H1 (cell line): ENCODE measurements around the gene EGR2. TPM values are rescaled to one million over a fixed set of nuclear protein-coding genes. Genes with fewer than 3 reads are reported as not detected.
A peak's percentile ranks its signal among the peaks of the same experiment; 100 is the strongest.

ENCODE experiments used
- CEBPB ChIP-seq: IDR thresholded peaks from 2 replicates; pipeline ENCODE4 v1.6.1; 2012; ENCODE audit warnings: low read depth, low read length
- EP300 ChIP-seq, 2 experiments: IDR thresholded peaks; 1 replicate in 1 of 2; 2 replicates in 1 of 2; pipeline ENCODE4 v1.6.1; 2011 to 2012; ENCODE audit warnings: low read depth in 2 of 2, low read length in 2 of 2, mild to moderate bottlenecking in 2 of 2, borderline replicate concordance in 1 of 2, inconsistent platforms in 1 of 2, moderate library complexity in 1 of 2
- KDM4A ChIP-seq: IDR thresholded peaks from one replicate; pipeline ENCODE4 v1.7.1; 2012; ENCODE audit warnings: low read depth, mild to moderate bottlenecking, moderate library complexity, low read length, inconsistent platforms; ENCODE audit not compliant: severe bottlenecking
- PHF8 ChIP-seq: fragments of 200-600 bp; sonication (generic); conservative IDR thresholded peaks from 2 replicates; pipeline ENCODE4 v1.7.1; 2012; ENCODE audit warnings: low read depth, mild to moderate bottlenecking, inconsistent platforms, low read length, moderate library complexity
- POLR2A ChIP-seq, 2 experiments: IDR thresholded peaks; 1 replicate in 1 of 2; 2 replicates in 1 of 2; pipeline ENCODE4 v1.6.1; 2011; ENCODE audit warnings: low read depth in 2 of 2, low read length in 2 of 2, mild to moderate bottlenecking in 2 of 2; ENCODE audit errors: control extremely low read depth in 1 of 2
- SIN3A ChIP-seq, 2 experiments: IDR thresholded peaks in 1 of 2; conservative IDR thresholded peaks in 1 of 2; 2 replicates each; pipeline ENCODE4 v1.6.1; 2011 to 2012; ENCODE audit warnings: low read length in 2 of 2, improper control_type of control experiment in 1 of 2, low read depth in 1 of 2, mild to moderate bottlenecking in 1 of 2
- SIRT6 ChIP-seq: IDR thresholded peaks from one replicate; pipeline ENCODE4 v1.7.1; 2012; ENCODE audit warnings: low read length, inconsistent platforms
- TEAD4 ChIP-seq: IDR thresholded peaks from 2 replicates; pipeline ENCODE4 v1.6.1; 2012; ENCODE audit warnings: low read depth, low read length, inconsistent platforms, mixed read lengths
- polyA plus RNA-seq, 7 experiments: library from polyadenylated mRNA; depleted of rRNA in 3 of 7; stranded (reverse) in 5 of 7; unstranded in 2 of 7; fragments of >200 nt in 5 of 7; fragments of 200-250 nt in 2 of 7; gene quantifications; 1 replicate in 5 of 7; 2 replicates in 1 of 7; 4 replicates in 1 of 7; pipeline versions ENCODE4 v1.2.1 to v1.2.3, GENCODE V29; 2011 to 2013; ENCODE audit warnings: missing spikeins in 2 of 7, mixed read lengths in 2 of 7
- total RNA-seq: library from RNA; stranded (reverse); fragmentation: NEBNext Ultra II Directional; extraction: Animal tissue kit (Norgen Biotek cat#: 25700); gene quantifications from 2 replicates; pipeline ENCODE4 v1.2.1, GENCODE V29; 2021
- TF ChIP-seq, protein P1 (sequence below): IDR thresholded peaks from 2 replicates; pipeline ENCODE4 v1.6.1; 2012; ENCODE audit warnings: low read length, inconsistent platforms

Gene EGR2
- total and polyA plus RNA-seq, 2 of the 8 experiments (the other 6 are each of a cell fraction or from before 2014, with no cell fraction given) = 1.3 to 2.1 TPM

DNA sequence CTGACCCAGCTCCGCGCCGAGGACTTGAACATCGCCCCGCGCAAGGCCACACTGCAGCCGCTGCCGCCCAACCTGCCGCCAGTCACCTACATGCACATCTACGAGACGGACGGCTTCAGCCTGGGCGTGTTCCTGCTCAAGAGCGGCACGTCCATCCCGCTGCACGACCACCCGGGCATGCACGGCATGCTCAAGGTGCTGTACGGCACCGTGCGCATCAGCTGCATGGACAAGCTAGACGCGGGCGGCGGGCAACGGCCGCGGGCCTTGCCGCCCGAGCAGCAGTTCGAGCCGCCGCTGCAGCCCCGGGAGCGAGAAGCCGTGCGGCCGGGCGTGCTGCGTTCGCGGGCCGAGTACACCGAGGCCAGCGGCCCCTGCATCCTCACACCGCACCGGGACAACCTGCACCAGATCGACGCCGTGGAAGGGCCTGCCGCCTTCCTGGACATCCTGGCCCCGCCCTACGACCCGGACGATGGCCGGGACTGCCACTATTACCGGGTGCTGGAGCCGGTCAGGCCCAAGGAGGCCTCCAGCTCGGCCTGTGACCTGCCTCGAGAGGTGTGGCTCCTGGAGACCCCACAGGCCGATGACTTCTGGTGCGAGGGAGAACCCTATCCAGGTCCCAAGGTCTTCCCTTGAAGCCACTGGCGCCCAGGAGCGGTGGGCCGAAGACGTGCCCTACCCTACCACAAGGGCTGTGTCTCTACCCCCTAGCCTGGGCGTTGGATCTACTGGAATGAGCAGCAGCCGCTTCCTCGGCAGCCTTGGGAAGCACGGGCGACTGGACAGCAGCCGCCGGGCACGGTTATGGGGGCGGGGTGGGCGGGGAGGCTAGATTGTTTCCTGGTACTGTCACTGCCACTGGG, 10.7 kb downstream of the EGR2 start (continued):
- TF ChIP-seq EP300 (IDR thresholded peaks at IDR 0.05; ENCODE audit: borderline replicate concordance in 1 of 2, low read depth in 2 of 2, low read length in 2 of 2) (no peak), CEBPB (no peak), POLR2A (IDR thresholded peaks at IDR 0.05; ENCODE audit: control extremely low read depth in 1 of 2, low read depth in 2 of 2, low read length in 2 of 2) (no peak; a peak in 1 of 3 replicates), SIRT6 (no peak), TEAD4 (no peak), PHF8 (no peak), SIN3A (conservative IDR thresholded peaks at IDR 0.05 in 1 of 2, IDR thresholded peaks at IDR 0.05 in 1 of 2; ENCODE audit: low read depth in 1 of 2, low read length in 2 of 2) (peak in 1 of 2 experiments; percentile 43; a peak in 1 of 4 replicates), KDM4A (no peak)
- TF ChIP-seq, protein P1, sequence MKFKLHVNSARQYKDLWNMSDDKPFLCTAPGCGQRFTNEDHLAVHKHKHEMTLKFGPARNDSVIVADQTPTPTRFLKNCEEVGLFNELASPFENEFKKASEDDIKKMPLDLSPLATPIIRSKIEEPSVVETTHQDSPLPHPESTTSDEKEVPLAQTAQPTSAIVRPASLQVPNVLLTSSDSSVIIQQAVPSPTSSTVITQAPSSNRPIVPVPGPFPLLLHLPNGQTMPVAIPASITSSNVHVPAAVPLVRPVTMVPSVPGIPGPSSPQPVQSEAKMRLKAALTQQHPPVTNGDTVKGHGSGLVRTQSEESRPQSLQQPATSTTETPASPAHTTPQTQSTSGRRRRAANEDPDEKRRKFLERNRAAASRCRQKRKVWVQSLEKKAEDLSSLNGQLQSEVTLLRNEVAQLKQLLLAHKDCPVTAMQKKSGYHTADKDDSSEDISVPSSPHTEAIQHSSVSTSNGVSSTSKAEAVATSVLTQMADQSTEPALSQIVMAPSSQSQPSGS = no peak
